ENCODE data around the gene FILIP1L.

Gene FILIP1L

GRCh38 chr3:100125161-100125938 is 11.0 kb upstream of the FILIP1L start:
- ATAC-seq = no peak
- TF ChIP-seq ZC3H10 (CRISPR knock-in tag; IDR thresholded peaks at IDR 0.05) (no peak), ARNTL (CRISPR knock-in tag; IDR thresholded peaks at IDR 0.05; ENCODE audit: borderline replicate concordance, low read depth) (no peak), PPARA (CRISPR knock-in tag; IDR thresholded peaks at IDR 0.05; ENCODE audit: borderline replicate concordance) (no peak), ISL1 (CRISPR knock-in tag; IDR thresholded peaks at IDR 0.05) (no peak), TOX (CRISPR knock-in tag; IDR thresholded peaks at IDR 0.05; ENCODE audit: borderline replicate concordance) (no peak)
- TF ChIP-seq, protein P1, sequence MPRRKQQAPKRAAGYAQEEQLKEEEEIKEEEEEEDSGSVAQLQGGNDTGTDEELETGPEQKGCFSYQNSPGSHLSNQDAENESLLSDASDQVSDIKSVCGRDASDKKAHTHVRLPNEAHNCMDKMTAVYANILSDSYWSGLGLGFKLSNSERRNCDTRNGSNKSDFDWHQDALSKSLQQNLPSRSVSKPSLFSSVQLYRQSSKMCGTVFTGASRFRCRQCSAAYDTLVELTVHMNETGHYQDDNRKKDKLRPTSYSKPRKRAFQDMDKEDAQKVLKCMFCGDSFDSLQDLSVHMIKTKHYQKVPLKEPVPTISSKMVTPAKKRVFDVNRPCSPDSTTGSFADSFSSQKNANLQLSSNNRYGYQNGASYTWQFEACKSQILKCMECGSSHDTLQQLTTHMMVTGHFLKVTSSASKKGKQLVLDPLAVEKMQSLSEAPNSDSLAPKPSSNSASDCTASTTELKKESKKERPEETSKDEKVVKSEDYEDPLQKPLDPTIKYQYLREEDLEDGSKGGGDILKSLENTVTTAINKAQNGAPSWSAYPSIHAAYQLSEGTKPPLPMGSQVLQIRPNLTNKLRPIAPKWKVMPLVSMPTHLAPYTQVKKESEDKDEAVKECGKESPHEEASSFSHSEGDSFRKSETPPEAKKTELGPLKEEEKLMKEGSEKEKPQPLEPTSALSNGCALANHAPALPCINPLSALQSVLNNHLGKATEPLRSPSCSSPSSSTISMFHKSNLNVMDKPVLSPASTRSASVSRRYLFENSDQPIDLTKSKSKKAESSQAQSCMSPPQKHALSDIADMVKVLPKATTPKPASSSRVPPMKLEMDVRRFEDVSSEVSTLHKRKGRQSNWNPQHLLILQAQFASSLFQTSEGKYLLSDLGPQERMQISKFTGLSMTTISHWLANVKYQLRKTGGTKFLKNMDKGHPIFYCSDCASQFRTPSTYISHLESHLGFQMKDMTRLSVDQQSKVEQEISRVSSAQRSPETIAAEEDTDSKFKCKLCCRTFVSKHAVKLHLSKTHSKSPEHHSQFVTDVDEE (CRISPR knock-in tag; IDR thresholded peaks at IDR 0.05) = no peak

- no peak for ATAC-seq
- TF ChIP-seq ZNF8 (CRISPR knock-in tag; IDR thresholded peaks at IDR 0.05) (no peak), RARB (CRISPR knock-in tag; IDR thresholded peaks at IDR 0.05) (no peak), GLIS3 (CRISPR knock-in tag; IDR thresholded peaks at IDR 0.05) (no peak), ZFP30 (CRISPR knock-in tag; IDR thresholded peaks at IDR 0.05) (no peak), PATZ1 (CRISPR knock-in tag; IDR thresholded peaks at IDR 0.05; ENCODE audit: borderline replicate concordance) (no peak), ISL1 (CRISPR knock-in tag; IDR thresholded peaks at IDR 0.05) (no peak), ZFP3 (CRISPR knock-in tag; IDR thresholded peaks at IDR 0.05) (no peak), ARNTL (CRISPR knock-in tag; IDR thresholded peaks at IDR 0.05; ENCODE audit: borderline replicate concordance, low read depth) (no peak), ZNF565 (CRISPR knock-in tag; conservative IDR thresholded peaks at IDR 0.05; ENCODE audit: low read depth) (no peak), BACH2 (CRISPR knock-in tag; IDR thresholded peaks at IDR 0.05; ENCODE audit: borderline replicate concordance) (no peak), TOX (CRISPR knock-in tag; IDR thresholded peaks at IDR 0.05; ENCODE audit: borderline replicate concordance) (no peak), PPARA (CRISPR knock-in tag; IDR thresholded peaks at IDR 0.05; ENCODE audit: borderline replicate concordance) (no peak), TCF4 (CRISPR knock-in tag; IDR thresholded peaks at IDR 0.05; ENCODE audit: borderline replicate concordance) (no peak), ESRRG (CRISPR knock-in tag; IDR thresholded peaks at IDR 0.05) (no peak), CSDC2 (CRISPR knock-in tag; IDR thresholded peaks at IDR 0.05) (no peak)
- TF ChIP-seq, protein P2, sequence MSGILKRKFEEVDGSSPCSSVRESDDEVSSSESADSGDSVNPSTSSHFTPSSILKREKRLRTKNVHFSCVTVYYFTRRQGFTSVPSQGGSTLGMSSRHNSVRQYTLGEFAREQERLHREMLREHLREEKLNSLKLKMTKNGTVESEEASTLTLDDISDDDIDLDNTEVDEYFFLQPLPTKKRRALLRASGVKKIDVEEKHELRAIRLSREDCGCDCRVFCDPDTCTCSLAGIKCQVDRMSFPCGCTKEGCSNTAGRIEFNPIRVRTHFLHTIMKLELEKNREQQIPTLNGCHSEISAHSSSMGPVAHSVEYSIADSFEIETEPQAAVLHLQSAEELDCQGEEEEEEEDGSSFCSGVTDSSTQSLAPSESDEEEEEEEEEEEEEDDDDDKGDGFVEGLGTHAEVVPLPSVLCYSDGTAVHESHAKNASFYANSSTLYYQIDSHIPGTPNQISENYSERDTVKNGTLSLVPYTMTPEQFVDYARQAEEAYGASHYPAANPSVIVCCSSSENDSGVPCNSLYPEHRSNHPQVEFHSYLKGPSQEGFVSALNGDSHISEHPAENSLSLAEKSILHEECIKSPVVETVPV (CRISPR knock-in tag; IDR thresholded peaks at IDR 0.05) = no peak
- TF ChIP-seq, protein P3, sequence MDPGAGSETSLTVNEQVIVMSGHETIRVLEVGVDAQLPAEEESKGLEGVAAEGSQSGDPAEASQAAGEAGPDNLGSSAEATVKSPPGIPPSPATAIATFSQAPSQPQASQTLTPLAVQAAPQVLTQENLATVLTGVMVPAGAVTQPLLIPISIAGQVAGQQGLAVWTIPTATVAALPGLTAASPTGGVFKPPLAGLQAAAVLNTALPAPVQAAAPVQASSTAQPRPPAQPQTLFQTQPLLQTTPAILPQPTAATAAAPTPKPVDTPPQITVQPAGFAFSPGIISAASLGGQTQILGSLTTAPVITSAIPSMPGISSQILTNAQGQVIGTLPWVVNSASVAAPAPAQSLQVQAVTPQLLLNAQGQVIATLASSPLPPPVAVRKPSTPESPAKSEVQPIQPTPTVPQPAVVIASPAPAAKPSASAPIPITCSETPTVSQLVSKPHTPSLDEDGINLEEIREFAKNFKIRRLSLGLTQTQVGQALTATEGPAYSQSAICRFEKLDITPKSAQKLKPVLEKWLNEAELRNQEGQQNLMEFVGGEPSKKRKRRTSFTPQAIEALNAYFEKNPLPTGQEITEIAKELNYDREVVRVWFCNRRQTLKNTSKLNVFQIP (CRISPR knock-in tag; IDR thresholded peaks at IDR 0.05; ENCODE audit: borderline replicate concordance, low read depth) = no peak
- TF ChIP-seq, protein P1 (CRISPR knock-in tag; IDR thresholded peaks at IDR 0.05) = no peak
Observed at GRCh38 chr3:100124201-100124761, 10.0 kb upstream of the FILIP1L start.
